Tibial nerve (tissue), 4 donors: ENCODE results near the gene ZKSCAN3.
A peak's percentile ranks its signal among the peaks of the same experiment; 100 is the strongest.

Source experiments
- CTCF ChIP-seq, 5 experiments: fragments of 200-600 bp in 3 of 5; fragments of 450-650 bp in 2 of 5; sonication (generic) in 3 of 5; IDR thresholded peaks; one replicate each; pipeline ENCODE4 v1.5.1; 2016 to 2019; ENCODE audit warnings: antibody characterized with exemption in 5 of 5, mild to moderate bottlenecking in 3 of 5, moderate library complexity in 2 of 5
- EP300 ChIP-seq, 2 donors: sonication (generic); formaldehyde crosslinking; IDR thresholded peaks; one replicate each; pipeline ENCODE4 v1.6.1; 2017; ENCODE audit warnings: antibody characterized with exemption in 2 of 2, mild to moderate bottlenecking in 1 of 2

GRCh38 chr6:28349892-28350737, at the start of gene ZKSCAN3:
- peak in 1 of 2 donors; percentile 50 for TF ChIP-seq EP300 (IDR thresholded peaks at IDR 0.05)
- no peak for TF ChIP-seq CTCF (IDR thresholded peaks at IDR 0.05)
